H1 (cell line): Measurements from ENCODE around the gene KLF6. TPM values are rescaled to one million over a fixed set of nuclear protein-coding genes. Genes with fewer than 3 reads are reported as not detected.

Experiments
- CTCF ChIA-PET: fragments of 300-600 bp; sonication (Branson Sonifier 250); formaldehyde crosslinking; loops from one replicate; lab custom pipeline; 2021; ENCODE audit not compliant: partially characterized antibody; lab: Charles Lee
- POLR2A ChIA-PET: fragments of 300-600 bp; sonication (Branson Sonifier 250); formaldehyde crosslinking; loops from one replicate; lab custom pipeline; 2021; ENCODE audit warnings: inconsistent platforms; ENCODE audit not compliant: partially characterized antibody; lab: Charles Lee
- DNase-seq, 2 experiments: peaks; one replicate each; pipeline versions ENCODE4 v3.0.0 to v3.0.0-alpha.2; 2010 to 2022; ENCODE audit warnings: low spot score in 2 of 2, low read depth in 1 of 2, mixed read lengths in 1 of 2
- FAIRE-seq: peaks from 2 replicates; lab custom pipeline; 2011; peaks lifted over from hg19 to GRCh38; lab: Jason Lieb, UNC
- H2AFZ ChIP-seq: 2 replicates; pipeline ENCODE4 v1.8.1; 2012; ENCODE audit warnings: low read length, inconsistent platforms
- H2AK5ac ChIP-seq: 2 replicates; pipeline ENCODE4 v1.6.1; 2013; ENCODE audit warnings: low read depth, low read length
- H2BK120ac ChIP-seq: replicated peaks from 2 replicates; pipeline ENCODE3; 2013; ENCODE audit warnings: low read depth, low read length, inconsistent platforms
- H2BK12ac ChIP-seq: 2 replicates; pipeline ENCODE4 v1.6.1; 2013; ENCODE audit warnings: low read depth, low read length
- H2BK15ac ChIP-seq: 2 replicates; pipeline ENCODE4 v1.6.1; 2013; ENCODE audit warnings: low read length
- H2BK20ac ChIP-seq: 2 replicates; pipeline ENCODE4 v1.6.1; 2013; ENCODE audit warnings: low read length
- H2BK5ac ChIP-seq: 2 replicates; pipeline ENCODE4 v1.6.1; 2013; ENCODE audit warnings: low read depth, low read length
- H3K14ac ChIP-seq: 2 replicates; pipeline ENCODE4 v1.6.1; 2013; ENCODE audit warnings: inconsistent platforms; ENCODE audit not compliant: insufficient read length
- H3K18ac ChIP-seq: 2 replicates; pipeline ENCODE4 v1.6.1; 2013; ENCODE audit warnings: low read length; ENCODE audit errors: extremely low read depth
- H3K23ac ChIP-seq: 2 replicates; pipeline ENCODE4 v1.6.1; 2013; ENCODE audit warnings: inconsistent platforms; ENCODE audit not compliant: insufficient read length
- H3K23me2 ChIP-seq: 2 replicates; pipeline ENCODE4 v1.6.1; 2013; ENCODE audit warnings: low read depth, low read length
- H3K27ac ChIP-seq: 2 replicates; pipeline ENCODE4 v1.6.1; 2011; ENCODE audit warnings: low read depth, low read length, inconsistent platforms
- H3K27me3 ChIP-seq, 4 experiments: replicated peaks in 1 of 4; 1 replicate in 1 of 4; 2 replicates in 3 of 4; pipeline versions ENCODE4 v1.6.1 to v1.8.1; 2011 to 2013; ENCODE audit warnings: low read length in 3 of 4, mild to moderate bottlenecking in 3 of 4, inconsistent platforms in 2 of 4, mixed read lengths in 2 of 4, moderate library complexity in 1 of 4; ENCODE audit not compliant: control insufficient read depth in 3 of 4, insufficient read depth in 3 of 4; ENCODE audit errors: extremely low read depth in 1 of 4
- H3K36me3 ChIP-seq, 4 experiments: 2 replicates each; pipeline versions ENCODE4 v1.6.1 to v1.8.1; 2011 to 2013; ENCODE audit warnings: mild to moderate bottlenecking in 4 of 4, low read length in 3 of 4, moderate library complexity in 2 of 4, control low read depth in 1 of 4, inconsistent platforms in 1 of 4; ENCODE audit not compliant: insufficient read depth in 4 of 4, control insufficient read depth in 2 of 4
- H3K4ac ChIP-seq: replicated peaks from 2 replicates; pipeline ENCODE3; 2013; ENCODE audit warnings: low read length, low read depth, mixed read lengths, inconsistent platforms; ENCODE audit not compliant: insufficient read length
- H3K4me1 ChIP-seq, 4 experiments: replicated peaks in 1 of 4; 1 replicate in 1 of 4; 2 replicates in 3 of 4; pipeline versions ENCODE4 v1.6.1 to v1.8.1; 2011 to 2013; ENCODE audit warnings: low read length in 3 of 4, inconsistent platforms in 2 of 4, mixed read lengths in 1 of 4; ENCODE audit not compliant: insufficient read depth in 4 of 4, control insufficient read depth in 3 of 4
- H3K4me2 ChIP-seq, 2 experiments: 2 replicates each; pipeline versions ENCODE4 v1.6.1 to v1.8.1; 2011 to 2013; ENCODE audit warnings: low read depth in 2 of 2, low read length in 2 of 2, control low read depth in 1 of 2, inconsistent platforms in 1 of 2, mild to moderate bottlenecking in 1 of 2; ENCODE audit not compliant: insufficient read depth in 1 of 2
- H3K4me3 ChIP-seq, 4 experiments: fragments of 200-600, 300-600 bp in 1 of 4; sonication (generic), shearing (Covaris generic), sonication (Bioruptor Twin) in 1 of 4; 2 replicates each; pipeline versions ENCODE4 v1.5.1 to v1.8.1; 2011 to 2016; ENCODE audit warnings: low read length in 4 of 4, low read depth in 3 of 4, control low read depth in 2 of 4, inconsistent platforms in 2 of 4, mild to moderate bottlenecking in 2 of 4, mixed read lengths in 1 of 4, moderate library complexity in 1 of 4; ENCODE audit not compliant: insufficient read depth in 2 of 4; ENCODE audit errors: extremely low read depth in 1 of 4
- H3K56ac ChIP-seq: replicated peaks from 2 replicates; pipeline ENCODE3; 2013; ENCODE audit warnings: low read depth, mild to moderate bottlenecking, mixed read lengths, low read length, inconsistent platforms; ENCODE audit not compliant: insufficient read length
- H3K79me1 ChIP-seq: 2 replicates; pipeline ENCODE4 v1.6.1; 2013; ENCODE audit warnings: low read depth, low read length, control low read depth
- H3K79me2 ChIP-seq, 2 experiments: 2 replicates each; pipeline versions ENCODE4 v1.6.1 to v1.8.1; 2012 to 2013; ENCODE audit warnings: low read length in 2 of 2, mild to moderate bottlenecking in 2 of 2, inconsistent platforms in 1 of 2; ENCODE audit not compliant: insufficient read depth in 2 of 2, control insufficient read depth in 1 of 2
- H3K9ac ChIP-seq, 4 experiments: replicated peaks in 1 of 4; 1 replicate in 1 of 4; 2 replicates in 3 of 4; pipeline versions ENCODE4 v1.6.1 to v1.8.1; 2011 to 2013; ENCODE audit warnings: low read depth in 3 of 4, low read length in 3 of 4, control low read depth in 2 of 4, mild to moderate bottlenecking in 2 of 4, moderate library complexity in 2 of 4, inconsistent platforms in 1 of 4; ENCODE audit errors: extremely low read depth in 1 of 4
- H3K9me3 ChIP-seq, 2 experiments: 2 replicates each; pipeline versions ENCODE4 v1.6.1 to v1.8.1; 2012 to 2013; ENCODE audit warnings: mild to moderate bottlenecking in 2 of 2, moderate library complexity in 2 of 2, control low read depth in 1 of 2, inconsistent platforms in 1 of 2, low read depth in 1 of 2, low read length in 1 of 2, mixed read lengths in 1 of 2; ENCODE audit not compliant: insufficient read depth in 2 of 2
- H4K20me1 ChIP-seq, 2 experiments: replicated peaks in 1 of 2; 2 replicates each; pipeline versions ENCODE3 to v1.8.1; 2011 to 2013; ENCODE audit warnings: inconsistent platforms in 2 of 2, low read length in 2 of 2, mild to moderate bottlenecking in 1 of 2; ENCODE audit not compliant: insufficient read depth in 2 of 2, control insufficient read depth in 1 of 2
- H4K5ac ChIP-seq: 2 replicates; pipeline ENCODE4 v1.6.1; 2013; ENCODE audit warnings: low read length, low read depth, mixed read lengths, inconsistent platforms; ENCODE audit not compliant: insufficient read length
- H4K8ac ChIP-seq: 2 replicates; pipeline ENCODE4 v1.8.0; 2013; ENCODE audit warnings: mild to moderate bottlenecking, moderate library complexity, low read length, inconsistent platforms; ENCODE audit not compliant: insufficient read depth; ENCODE audit errors: extremely low read depth
- H4K91ac ChIP-seq: replicated peaks from 2 replicates; pipeline ENCODE3; 2013; ENCODE audit warnings: low read length, mixed read lengths, inconsistent platforms; ENCODE audit not compliant: insufficient read length
- EGR1 ChIP-seq: IDR thresholded peaks from 2 replicates; pipeline ENCODE4 v1.6.1; 2011; ENCODE audit warnings: low read depth, low read length, borderline replicate concordance
- RFX5 ChIP-seq: IDR thresholded peaks from 2 replicates; pipeline ENCODE4 v1.6.1; 2011; ENCODE audit warnings: low read depth, low read length, improper control_type of control experiment, borderline replicate concordance
- SIX5 ChIP-seq: IDR thresholded peaks from 2 replicates; pipeline ENCODE4 v1.6.1; 2011; ENCODE audit warnings: mild to moderate bottlenecking, low read depth, low read length
- WGBS, 2 experiments: shearing (Covaris generic) in 1 of 2; methylation state at CpG; one replicate each; pipeline versions ENCODE4 v1.1.6 to v1.1.7; 2013 to 2015; ENCODE audit warnings: low lambda C conversion rate in 2 of 2, mixed read lengths in 2 of 2, inconsistent platforms in 1 of 2, low coverage in 1 of 2, missing lambda C conversion rate in 1 of 2; ENCODE audit not compliant: insufficient replicate concordance in 2 of 2, insufficient coverage in 1 of 2, insufficient read length in 1 of 2; ENCODE audit errors: extremely low coverage in 1 of 2, missing lambda C conversion rate in 1 of 2; 5-methylcytosine and 5-hydroxymethylcytosine counted together
- polyA plus RNA-seq, 7 experiments: library from polyadenylated mRNA; depleted of rRNA in 3 of 7; stranded (reverse) in 5 of 7; unstranded in 2 of 7; fragments of >200 nt in 5 of 7; fragments of 200-250 nt in 2 of 7; gene quantifications; 1 replicate in 5 of 7; 2 replicates in 1 of 7; 4 replicates in 1 of 7; pipeline versions ENCODE4 v1.2.1 to v1.2.3, GENCODE V29; 2011 to 2013; ENCODE audit warnings: missing spikeins in 2 of 7, mixed read lengths in 2 of 7
- total RNA-seq: library from RNA; stranded (reverse); fragmentation: NEBNext Ultra II Directional; extraction: Animal tissue kit (Norgen Biotek cat#: 25700); gene quantifications from 2 replicates; pipeline ENCODE4 v1.2.1, GENCODE V29; 2021

The KLF6 gene
- total and polyA plus RNA-seq, 2 of the 8 experiments (the other 6 are each of a cell fraction or from before 2014, with no cell fraction given), result 5.7 to 19.5 TPM

DNA sequence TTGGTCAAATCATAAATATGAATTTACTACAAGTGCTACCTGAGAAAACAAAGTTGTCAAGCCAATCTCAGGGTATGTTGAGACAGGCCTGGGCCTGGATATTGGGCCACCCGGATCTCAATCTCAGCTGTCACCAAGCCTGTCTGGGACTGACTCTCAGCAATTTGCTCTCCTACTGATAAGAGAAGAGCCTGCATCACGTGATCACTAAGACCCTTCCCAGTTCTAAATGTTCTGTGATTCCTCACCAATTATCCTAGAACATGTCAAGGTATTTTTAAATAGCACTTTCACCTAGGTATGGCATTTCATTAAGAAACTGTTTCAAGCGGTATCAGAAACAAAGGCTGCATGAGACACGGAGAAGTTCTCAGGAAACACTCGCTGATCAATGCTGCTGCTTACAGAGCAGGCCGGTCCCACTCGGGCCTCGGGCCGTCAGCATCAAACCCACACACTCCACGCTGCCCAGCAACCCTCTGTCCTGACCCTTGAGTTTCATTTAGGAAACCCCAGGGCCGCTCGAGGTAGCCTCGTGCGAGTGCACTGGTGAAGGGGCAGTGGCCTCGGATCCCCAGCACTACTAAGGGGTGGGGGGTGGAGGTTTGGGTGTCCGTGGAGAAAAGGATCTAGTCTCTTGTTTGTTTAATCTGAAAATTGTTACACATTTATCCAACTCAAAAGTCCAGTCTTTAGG lies 4.1 kb downstream of the KLF6 start:
- no peaks in the 10 kb centered on the region for H3K9me3 ChIP-seq
- peaks cover 2 to 13% (median 7%) of the 10 kb centered on the region in 4 experiments for H3K4me1 ChIP-seq
- H3K23ac ChIP-seq, result no peak overlapping the region
- no peak overlapping the region for H2BK5ac ChIP-seq
- H3K4me3 ChIP-seq, result no peak overlapping the region
- H3K79me2 ChIP-seq, result peaks cover 6 to 60% of the 10 kb centered on the region in 2 experiments
- no peak overlapping the region for H4K8ac ChIP-seq
- no peak overlapping the region for H3K27ac ChIP-seq
- H3K14ac ChIP-seq, result no peak overlapping the region
- no peak overlapping the region for H4K91ac ChIP-seq
- H2AFZ ChIP-seq, result no peak overlapping the region
- no peak overlapping the region for H2BK15ac ChIP-seq
- peaks cover 25 to 27% of the 10 kb centered on the region in 2 experiments for H4K20me1 ChIP-seq
- H2AK5ac ChIP-seq, result no peak overlapping the region
- no peak overlapping the region for H2BK12ac ChIP-seq
- WGBS, 2 experiments, result 95% methylated on average over 16 of the region's 16 CpGs; no CpG with 5 or more reads in 1 of the 2 experiments
- no peak overlapping the region for H4K5ac ChIP-seq
- H3K18ac ChIP-seq, result no peak overlapping the region
- CTCF ChIA-PET, result interaction anchor here (1.1 kb wide), 2 partner anchors 162 to 540 kb away, joined by 3 to 5 read pairs; no protein-coding TSS in a partner anchor
- H2BK120ac ChIP-seq, result no peak overlapping the region
- H3K27me3 ChIP-seq, result no peaks in the 10 kb centered on the region
- H3K4ac ChIP-seq, result no peak overlapping the region
- no peak overlapping the region; a peak in 1 of 4 replicates for H3K4me2 ChIP-seq
- no peak overlapping the region for H2BK20ac ChIP-seq
- DNase-seq, result no peak
- no peak overlapping the region for H3K56ac ChIP-seq
- H3K23me2 ChIP-seq, result peaks cover 12% of the 10 kb centered on the region
- TF ChIP-seq RFX5 (no peak), SIX5 (no peak), EGR1 (no peak)
- peaks cover 22% of the 10 kb centered on the region for H3K79me1 ChIP-seq
- peaks cover 25 to 52% (median 45%) of the 10 kb centered on the region in 4 experiments for H3K36me3 ChIP-seq
- no peak overlapping the region for H3K9ac ChIP-seq
- no peak for FAIRE-seq
- POLR2A ChIA-PET, result no interaction called here
